Measurements from ENCODE around the gene ZNF24.
A peak's percentile ranks its signal among the peaks of the same experiment; 100 is the strongest.

Gene ZNF24

DNA sequence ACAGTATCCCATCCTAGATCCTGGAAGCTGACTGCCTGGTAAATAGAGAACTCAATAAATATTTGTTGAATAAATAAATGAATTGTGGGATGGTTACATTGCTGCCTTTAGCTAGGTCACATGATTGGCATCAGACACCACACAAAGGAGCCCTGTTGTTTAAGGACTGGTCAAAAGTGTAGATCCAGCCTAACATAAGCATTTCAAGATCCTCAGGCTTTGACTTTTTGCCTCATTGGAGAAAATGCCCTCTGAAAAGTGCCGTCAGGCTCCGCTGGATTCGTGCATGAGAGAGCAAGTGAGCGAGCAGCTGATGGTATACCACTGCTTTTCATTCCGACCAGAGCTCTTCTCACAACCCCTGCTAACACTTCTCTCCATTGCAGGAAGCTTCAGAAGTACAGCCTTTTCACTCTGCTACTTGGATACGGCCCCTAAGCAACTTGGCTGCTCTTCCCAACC is 1.3 kb upstream of the ZNF24 start:
- peaks cover 30% of the 10 kb centered on the region for H4K20me1 ChIP-seq (ENCODE audit: insufficient read depth, low read length)
- H3K27me3 ChIP-seq (ENCODE audit: insufficient read depth, low read length, poor library complexity) = no peaks in the 10 kb centered on the region
- TF ChIP-seq CTCF (IDR thresholded peaks at IDR 0.05; ENCODE audit: borderline replicate concordance, extremely low read depth, low read length, poor library complexity, severe bottlenecking) (no peak), EZH2 (IDR thresholded peaks at IDR 0.05; ENCODE audit: borderline replicate concordance, low read depth, low read length, severe bottlenecking) (no peak)
- no peak overlapping the region for H3K27ac ChIP-seq (ENCODE audit: low read length)
- peaks cover 26% of the 10 kb centered on the region for H3K4me1 ChIP-seq (ENCODE audit: insufficient read depth, low read length)
- no peak for DNase-seq
- H3K9ac ChIP-seq (ENCODE audit: low read depth, low read length) = no peak overlapping the region
- peak overlapping the region; percentile 6; the same call in 1 of the 2 replicates for H2AFZ ChIP-seq (ENCODE audit: low read depth, low read length)
- no peak overlapping the region for H3K4me2 ChIP-seq (ENCODE audit: insufficient read depth, low read length)
- H3K4me3 ChIP-seq (ENCODE audit: low read depth in 1 of 2, low read length in 2 of 2) = no peak overlapping the region
- peaks cover 41% of the 10 kb centered on the region for H3K79me2 ChIP-seq (ENCODE audit: insufficient read depth, low read length)
- ATAC-seq (ENCODE audit: insufficient read depth, low read depth) = no peak
- no peaks in the 10 kb centered on the region for H3K9me3 ChIP-seq (ENCODE audit: insufficient read depth, low read length, severe bottlenecking)
- H3K36me3 ChIP-seq (ENCODE audit: insufficient read depth, low read length) = peaks cover 18% of the 10 kb centered on the region

GRCh38 chr18:35344736-35345459 is 678 bp upstream of the ZNF24 start:
- ATAC-seq (ENCODE audit: insufficient read depth, low read depth) (no peak), DNase-seq (no peak)
- peaks cover 36% of the 10 kb centered on the region for H4K20me1 ChIP-seq (ENCODE audit: insufficient read depth, low read length)
- H3K27me3 ChIP-seq (ENCODE audit: insufficient read depth, low read length, poor library complexity) = no peaks in the 10 kb centered on the region
- H3K4me2 ChIP-seq (ENCODE audit: insufficient read depth, low read length) = peak overlapping the region; percentile 71
- peak overlapping the region; percentile 85 for H2AFZ ChIP-seq (ENCODE audit: low read depth, low read length)
- H3K79me2 ChIP-seq (ENCODE audit: insufficient read depth, low read length) = peaks cover 47% of the 10 kb centered on the region
- peak overlapping the region; percentile 64 to 78; a peak in 3 of 4 replicates for H3K4me3 ChIP-seq (ENCODE audit: low read depth in 1 of 2, low read length in 2 of 2)
- H3K9ac ChIP-seq (ENCODE audit: low read depth, low read length) = peak overlapping the region; percentile 79
- peaks cover 24% of the 10 kb centered on the region for H3K36me3 ChIP-seq (ENCODE audit: insufficient read depth, low read length)
- peak overlapping the region; percentile 90 for H3K27ac ChIP-seq (ENCODE audit: low read length)
- H3K9me3 ChIP-seq (ENCODE audit: insufficient read depth, low read length, severe bottlenecking) = no peaks in the 10 kb centered on the region
- TF ChIP-seq EZH2 (IDR thresholded peaks at IDR 0.05; ENCODE audit: borderline replicate concordance, low read depth, low read length, severe bottlenecking) (no peak), CTCF (IDR thresholded peaks at IDR 0.05; ENCODE audit: borderline replicate concordance, extremely low read depth, low read length, poor library complexity, severe bottlenecking) (no peak)
- H3K4me1 ChIP-seq (ENCODE audit: insufficient read depth, low read length) = peaks cover 30% of the 10 kb centered on the region

GRCh38 chr18:35343488-35343935 is 708 bp downstream of the ZNF24 start:
- peak overlapping the region; percentile 71 for H3K4me2 ChIP-seq (ENCODE audit: insufficient read depth, low read length)
- peaks cover 49% of the 10 kb centered on the region for H4K20me1 ChIP-seq (ENCODE audit: insufficient read depth, low read length)
- H3K9me3 ChIP-seq (ENCODE audit: insufficient read depth, low read length, severe bottlenecking) = no peaks in the 10 kb centered on the region
- H3K4me1 ChIP-seq (ENCODE audit: insufficient read depth, low read length) = peaks cover 31% of the 10 kb centered on the region
- DNase-seq (no peak), ATAC-seq (ENCODE audit: insufficient read depth, low read depth) (no peak)
- peak overlapping the region; percentile 79 for H3K9ac ChIP-seq (ENCODE audit: low read depth, low read length)
- H3K27me3 ChIP-seq (ENCODE audit: insufficient read depth, low read length, poor library complexity) = no peaks in the 10 kb centered on the region
- H3K36me3 ChIP-seq (ENCODE audit: insufficient read depth, low read length) = peaks cover 38% of the 10 kb centered on the region
- peak overlapping the region; percentile 64 to 78 for H3K4me3 ChIP-seq (ENCODE audit: low read depth in 1 of 2, low read length in 2 of 2)
- H3K27ac ChIP-seq (ENCODE audit: low read length) = peak overlapping the region; percentile 90
- no peak for TF ChIP-seq EZH2 (IDR thresholded peaks at IDR 0.05; ENCODE audit: borderline replicate concordance, low read depth, low read length, severe bottlenecking)
- H2AFZ ChIP-seq (ENCODE audit: low read depth, low read length) = 0 out of 2 replicates have a peak overlapping the region, but pooled peaks have one; percentile 27
- H3K79me2 ChIP-seq (ENCODE audit: insufficient read depth, low read length) = peaks cover 61% of the 10 kb centered on the region

GRCh38 chr18:35337286-35337685 is 6.9 kb downstream of the ZNF24 start:
- Histone ChIP-seq H3K79me2 (ENCODE audit: insufficient read depth, low read length) (peaks cover 53% of the 10 kb centered on the region), H3K36me3 (ENCODE audit: insufficient read depth, low read length) (peaks cover 93% of the 10 kb centered on the region)

More at GRCh38 chr18:35337286-35337685, 6.9 kb downstream of the ZNF24 start:
- H3K27me3 ChIP-seq (ENCODE audit: insufficient read depth, low read length, poor library complexity) = no peaks in the 10 kb centered on the region
- no peak for TF ChIP-seq CTCF (IDR thresholded peaks at IDR 0.05; ENCODE audit: borderline replicate concordance, extremely low read depth, low read length, poor library complexity, severe bottlenecking)
- TF ChIP-seq EZH2 (IDR thresholded peaks at IDR 0.05; ENCODE audit: borderline replicate concordance, low read depth, low read length, severe bottlenecking) = no peak
- peaks cover 8% of the 10 kb centered on the region for H3K4me1 ChIP-seq (ENCODE audit: insufficient read depth, low read length)
- peaks cover 55% of the 10 kb centered on the region for H4K20me1 ChIP-seq (ENCODE audit: insufficient read depth, low read length)
- H3K4me2 ChIP-seq (ENCODE audit: insufficient read depth, low read length) = no peak overlapping the region
- no peak overlapping the region for H2AFZ ChIP-seq (ENCODE audit: low read depth, low read length)
- H3K27ac ChIP-seq (ENCODE audit: low read length) = no peak overlapping the region
- ATAC-seq (ENCODE audit: insufficient read depth, low read depth) (no peak), DNase-seq (no peak)
- H3K9me3 ChIP-seq (ENCODE audit: insufficient read depth, low read length, severe bottlenecking) = no peaks in the 10 kb centered on the region
- H3K4me3 ChIP-seq (ENCODE audit: low read depth in 1 of 2, low read length in 2 of 2) = no peak overlapping the region
- H3K9ac ChIP-seq (ENCODE audit: low read depth, low read length) = no peak overlapping the region
